Measurements from ENCODE around the gene CRYGN.

DNA sequence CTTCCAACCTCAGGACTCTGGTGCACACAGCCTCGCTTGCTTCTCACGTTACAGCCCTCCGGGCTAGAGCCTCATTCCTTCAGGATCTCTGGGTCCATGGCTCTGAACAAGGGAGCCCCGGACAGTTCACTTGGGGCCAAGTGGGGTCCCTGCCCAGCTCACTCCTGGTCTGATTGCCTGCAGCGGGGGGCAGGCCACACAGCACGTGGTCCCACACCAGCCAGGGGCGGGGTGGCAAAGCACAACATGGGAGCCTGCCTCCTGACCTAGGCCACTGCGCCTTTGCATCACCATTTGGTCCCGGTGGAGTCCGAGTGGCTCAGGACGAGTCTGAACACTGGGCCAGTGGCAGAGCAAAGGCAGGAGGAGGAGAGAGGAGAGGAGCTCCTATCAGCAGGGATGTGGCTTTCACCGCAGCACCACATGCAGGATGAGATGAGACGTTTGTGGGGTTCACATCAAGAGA, 13.4 kb upstream of the CRYGN start:
- TF ChIP-seq, protein P1, sequence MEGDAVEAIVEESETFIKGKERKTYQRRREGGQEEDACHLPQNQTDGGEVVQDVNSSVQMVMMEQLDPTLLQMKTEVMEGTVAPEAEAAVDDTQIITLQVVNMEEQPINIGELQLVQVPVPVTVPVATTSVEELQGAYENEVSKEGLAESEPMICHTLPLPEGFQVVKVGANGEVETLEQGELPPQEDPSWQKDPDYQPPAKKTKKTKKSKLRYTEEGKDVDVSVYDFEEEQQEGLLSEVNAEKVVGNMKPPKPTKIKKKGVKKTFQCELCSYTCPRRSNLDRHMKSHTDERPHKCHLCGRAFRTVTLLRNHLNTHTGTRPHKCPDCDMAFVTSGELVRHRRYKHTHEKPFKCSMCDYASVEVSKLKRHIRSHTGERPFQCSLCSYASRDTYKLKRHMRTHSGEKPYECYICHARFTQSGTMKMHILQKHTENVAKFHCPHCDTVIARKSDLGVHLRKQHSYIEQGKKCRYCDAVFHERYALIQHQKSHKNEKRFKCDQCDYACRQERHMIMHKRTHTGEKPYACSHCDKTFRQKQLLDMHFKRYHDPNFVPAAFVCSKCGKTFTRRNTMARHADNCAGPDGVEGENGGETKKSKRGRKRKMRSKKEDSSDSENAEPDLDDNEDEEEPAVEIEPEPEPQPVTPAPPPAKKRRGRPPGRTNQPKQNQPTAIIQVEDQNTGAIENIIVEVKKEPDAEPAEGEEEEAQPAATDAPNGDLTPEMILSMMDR (IDR thresholded peaks at IDR 0.05), result no peak
- TF ChIP-seq POLR2A (IDR thresholded peaks at IDR 0.05), result no peak
